ENCODE measurements around the gene PGBD2. TPM values are rescaled to one million over a fixed set of nuclear protein-coding genes. Genes with fewer than 3 reads are reported as not detected.
"Not testable (repeated sequence)": the region's sequence is repeated elsewhere in the genome, so short reads cannot be mapped to it uniquely, and the experiment has no call there.

The PGBD2 gene
- total RNA-seq, 1 donor from 2014 or later = 16.6 TPM

- no peak for TF ChIP-seq CTCF (IDR thresholded peaks at IDR 0.05; ENCODE audit: unreplicated experiment)
- H3K9me3 Mint-ChIP-seq (ENCODE audit: low read depth) = no peaks in the 10 kb centered on the region
- H3K4me1 Mint-ChIP-seq (ENCODE audit: low read depth) = peaks cover 6% of the 10 kb centered on the region
- H3K36me3 Mint-ChIP-seq (ENCODE audit: insufficient read depth) = peaks cover 50% of the 10 kb centered on the region
- no peaks in the 10 kb centered on the region for H3K27me3 Mint-ChIP-seq
- DNase-seq (ENCODE audit: low spot score, unreplicated experiment) = no peak
- H3K4me3 Mint-ChIP-seq (ENCODE audit: low read depth) = no peak overlapping the region
- no peak overlapping the region for H3K27ac Mint-ChIP-seq
These were observed 7.9 kb downstream of the PGBD2 start for GRCh38 chr1:248913933-248914332.

GRCh38 chr1:248914796-248915381, 8.9 kb downstream of the PGBD2 start:
- DNase-seq (ENCODE audit: low spot score, unreplicated experiment) = no peak
- Mint-ChIP-seq H3K36me3 (ENCODE audit: insufficient read depth) (peaks cover 54% of the 10 kb centered on the region), H3K4me3 (ENCODE audit: low read depth) (no peak overlapping the region), H3K27me3 (no peaks in the 10 kb centered on the region), H3K4me1 (ENCODE audit: low read depth) (no peaks in the 10 kb centered on the region), H3K9me3 (ENCODE audit: low read depth) (peaks cover 3% of the 10 kb centered on the region), H3K27ac (no peak overlapping the region)
- no peak for TF ChIP-seq CTCF (IDR thresholded peaks at IDR 0.05; ENCODE audit: unreplicated experiment)

- no peak for DNase-seq (ENCODE audit: low spot score, unreplicated experiment)
- Mint-ChIP-seq H3K36me3 (ENCODE audit: insufficient read depth) (peaks cover 60% of the 10 kb centered on the region), H3K4me3 (ENCODE audit: low read depth) (no peak overlapping the region), H3K27me3 (no peaks in the 10 kb centered on the region), H3K9me3 (ENCODE audit: low read depth) (peaks cover 3% of the 10 kb centered on the region), H3K27ac (no peak overlapping the region), H3K4me1 (ENCODE audit: low read depth) (no peaks in the 10 kb centered on the region)
- TF ChIP-seq CTCF (IDR thresholded peaks at IDR 0.05; ENCODE audit: unreplicated experiment) = no peak
These were observed 12.1 kb downstream of the PGBD2 start for GRCh38 chr1:248918131-248918530.

GRCh38 chr1:248923352-248924338, 17.6 kb downstream of the PGBD2 start:
- TF ChIP-seq CTCF (IDR thresholded peaks at IDR 0.05; ENCODE audit: unreplicated experiment) = no peak
- H3K36me3 Mint-ChIP-seq (ENCODE audit: insufficient read depth) = peaks cover 37% of the 10 kb centered on the region
- peaks cover 3% of the 10 kb centered on the region for H3K9me3 Mint-ChIP-seq (ENCODE audit: low read depth)
- no peak for DNase-seq (ENCODE audit: low spot score, unreplicated experiment)
- H3K27me3 Mint-ChIP-seq = no peaks in the 10 kb centered on the region
- no peak overlapping the region for H3K4me3 Mint-ChIP-seq (ENCODE audit: low read depth)
- H3K27ac Mint-ChIP-seq = no peak overlapping the region
- H3K4me1 Mint-ChIP-seq (ENCODE audit: low read depth) = peaks cover 14% of the 10 kb centered on the region

GRCh38 chr1:248924696-248925532, 18.9 kb downstream of the PGBD2 start:
- TF ChIP-seq CTCF (IDR thresholded peaks at IDR 0.05; ENCODE audit: unreplicated experiment) = peak; percentile 66
- Mint-ChIP-seq H3K36me3 (ENCODE audit: insufficient read depth) (peaks cover 29% of the 10 kb centered on the region), H3K9me3 (ENCODE audit: low read depth) (no peaks in the 10 kb centered on the region), H3K27ac (no peak overlapping the region), H3K4me3 (ENCODE audit: low read depth) (no peak overlapping the region), H3K4me1 (ENCODE audit: low read depth) (peaks cover 16% of the 10 kb centered on the region), H3K27me3 (no peaks in the 10 kb centered on the region)
- no peak for DNase-seq (ENCODE audit: low spot score, unreplicated experiment)

- DNase-seq (ENCODE audit: low spot score, unreplicated experiment); H3K4me3 Mint-ChIP-seq (ENCODE audit: low read depth); H3K27ac Mint-ChIP-seq; H3K9me3 Mint-ChIP-seq (ENCODE audit: low read depth); H3K27me3 Mint-ChIP-seq: not testable (repeated sequence)
- H3K36me3 Mint-ChIP-seq (ENCODE audit: insufficient read depth) = peaks cover 22% of the 10 kb centered on the region
- peaks cover 20% of the 10 kb centered on the region for H3K4me1 Mint-ChIP-seq (ENCODE audit: low read depth)
These were observed 19.8 kb downstream of the PGBD2 start for GRCh38 chr1:248925859-248926258.

All from progenitor cell of endocrine pancreas (in vitro differentiated cells).